HEK293T (cell line): ENCODE data around the gene SH3BP5.

Experiments used
- BHLHE40 ChIP-seq: fragments of 450-650 bp; IDR thresholded peaks from 2 replicates; pipeline ENCODE4 v1.6.1; 2016; ENCODE audit warnings: mild to moderate bottlenecking, moderate library complexity, borderline replicate concordance
- TARDBP ChIP-seq: fragments of 450-650 bp; IDR thresholded peaks from 2 replicates; pipeline ENCODE4 v1.6.1; 2016

DNA sequence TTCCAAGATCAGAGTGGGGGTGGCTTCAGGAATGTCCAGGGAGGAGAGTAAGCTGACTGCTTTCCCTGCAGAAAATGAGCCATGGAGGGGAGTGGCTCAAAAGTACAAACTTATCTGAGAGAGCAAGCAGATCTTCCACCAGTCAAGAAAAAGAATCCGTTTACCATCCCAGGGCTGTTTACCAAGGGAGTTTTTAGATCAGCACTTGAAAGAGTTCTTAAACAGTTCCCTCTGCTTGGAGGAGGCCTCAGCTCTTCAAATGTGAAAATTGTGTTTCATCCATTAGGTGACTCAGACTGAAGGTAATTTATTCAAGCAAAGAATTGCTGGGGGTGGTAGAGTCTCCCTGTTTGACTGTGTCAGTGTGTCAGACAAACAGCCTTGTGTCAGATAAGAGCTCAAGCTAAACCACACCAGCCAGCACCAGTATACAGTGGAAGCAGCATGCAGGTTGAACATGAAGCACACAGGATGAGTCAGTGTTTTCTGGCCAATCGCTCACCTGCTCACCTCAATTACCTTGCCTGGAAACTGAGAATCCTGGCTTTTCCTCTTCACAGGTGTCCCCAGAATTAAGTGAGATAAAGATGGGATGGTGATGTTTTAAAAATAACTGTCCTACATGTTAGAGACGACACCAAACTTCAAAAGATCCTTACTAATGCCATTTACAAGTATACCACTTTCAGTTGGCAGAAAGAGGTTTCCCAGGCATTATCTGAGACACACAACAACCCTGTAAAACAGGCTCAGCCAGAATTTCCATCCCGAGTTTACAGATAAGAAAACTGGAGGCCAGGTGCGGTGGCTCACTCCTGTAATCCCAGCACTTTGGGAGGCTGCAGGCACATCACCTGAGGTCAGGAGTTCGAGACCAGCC, 21.7 kb downstream of the SH3BP5 start:
- TF ChIP-seq TARDBP (no peak), BHLHE40 (no peak)
